ENCODE data around the gene ZSCAN30. TPM values are rescaled to one million over a fixed set of nuclear protein-coding genes. Genes with fewer than 3 reads are reported as not detected.

ZSCAN30 gene
- total RNA-seq = 10 to 100 TPM in 2 of 3 donors, 1 to 10 TPM in 1; 9.7 to 14.9 (median 14.3) TPM
- long read RNA-seq, donor 1, partial matches to known transcripts = 0 of 8 reads
- long read RNA-seq, donor 1, other reads (novel, unspliced or antisense) = 6 of 8 reads
- long read RNA-seq, donor 2, partial matches to known transcripts = 1 of 3 reads
- long read RNA-seq, donor 2, other reads (novel, unspliced or antisense) = 1 of 3 reads

DNA sequence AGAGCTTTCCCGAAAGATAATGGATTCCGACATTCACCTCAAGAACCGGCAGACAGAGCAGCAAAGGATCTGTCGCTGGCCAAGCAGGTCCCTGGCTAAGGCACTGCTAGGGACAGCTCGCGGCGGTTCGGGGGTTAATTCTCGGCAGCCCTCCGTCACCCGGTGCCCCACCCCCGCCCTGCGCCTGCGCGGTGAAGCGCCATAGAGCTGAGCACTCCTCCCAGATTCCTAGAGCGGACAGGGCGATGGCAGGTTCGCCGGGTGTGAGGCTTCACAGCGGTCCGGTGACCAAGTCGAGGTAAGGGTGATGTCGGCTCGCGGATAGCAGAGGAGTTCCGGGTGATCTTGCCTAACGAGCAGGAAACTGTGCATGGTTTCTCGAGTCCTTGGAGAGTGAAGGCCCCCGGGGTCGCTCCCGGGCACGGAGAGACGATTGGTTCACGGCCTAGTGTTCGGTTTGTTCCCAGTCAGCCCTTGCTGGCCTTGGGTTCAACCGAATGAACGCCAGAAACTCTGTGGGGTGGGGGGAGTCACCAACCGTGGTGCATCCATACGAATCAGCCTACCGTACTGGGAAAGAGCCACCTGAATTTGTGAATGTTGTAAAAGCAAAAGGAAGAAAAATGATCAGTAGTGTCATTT, at the start of gene ZSCAN30:
Gene ZSCAN30, minus strand, starts transcription at position 136 of the 642 bp plus-strand sequence. CDS start 25,877 bp downstream, outside the sequence.
- Histone ChIP-seq H3K4me1 (ENCODE audit: low read depth) (peaks cover 7% of the 10 kb centered on the region), H3K9me3 (no peaks in the 10 kb centered on the region), H3K36me3 (ENCODE audit: low read depth) (no peaks in the 10 kb centered on the region), H3K4me3 (peak within 1 kb of the TSS; percentile 50)
- TF ChIP-seq, protein P1, sequence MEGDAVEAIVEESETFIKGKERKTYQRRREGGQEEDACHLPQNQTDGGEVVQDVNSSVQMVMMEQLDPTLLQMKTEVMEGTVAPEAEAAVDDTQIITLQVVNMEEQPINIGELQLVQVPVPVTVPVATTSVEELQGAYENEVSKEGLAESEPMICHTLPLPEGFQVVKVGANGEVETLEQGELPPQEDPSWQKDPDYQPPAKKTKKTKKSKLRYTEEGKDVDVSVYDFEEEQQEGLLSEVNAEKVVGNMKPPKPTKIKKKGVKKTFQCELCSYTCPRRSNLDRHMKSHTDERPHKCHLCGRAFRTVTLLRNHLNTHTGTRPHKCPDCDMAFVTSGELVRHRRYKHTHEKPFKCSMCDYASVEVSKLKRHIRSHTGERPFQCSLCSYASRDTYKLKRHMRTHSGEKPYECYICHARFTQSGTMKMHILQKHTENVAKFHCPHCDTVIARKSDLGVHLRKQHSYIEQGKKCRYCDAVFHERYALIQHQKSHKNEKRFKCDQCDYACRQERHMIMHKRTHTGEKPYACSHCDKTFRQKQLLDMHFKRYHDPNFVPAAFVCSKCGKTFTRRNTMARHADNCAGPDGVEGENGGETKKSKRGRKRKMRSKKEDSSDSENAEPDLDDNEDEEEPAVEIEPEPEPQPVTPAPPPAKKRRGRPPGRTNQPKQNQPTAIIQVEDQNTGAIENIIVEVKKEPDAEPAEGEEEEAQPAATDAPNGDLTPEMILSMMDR (IDR thresholded peaks at IDR 0.05) = no peak
- intact Hi-C loops (cut with DNase I, micrococcal nuclease) = no loop called here
- DNase-seq (peak; percentile 97 to 99 (median 97)), ATAC-seq (peak; percentile 100)

DNA sequence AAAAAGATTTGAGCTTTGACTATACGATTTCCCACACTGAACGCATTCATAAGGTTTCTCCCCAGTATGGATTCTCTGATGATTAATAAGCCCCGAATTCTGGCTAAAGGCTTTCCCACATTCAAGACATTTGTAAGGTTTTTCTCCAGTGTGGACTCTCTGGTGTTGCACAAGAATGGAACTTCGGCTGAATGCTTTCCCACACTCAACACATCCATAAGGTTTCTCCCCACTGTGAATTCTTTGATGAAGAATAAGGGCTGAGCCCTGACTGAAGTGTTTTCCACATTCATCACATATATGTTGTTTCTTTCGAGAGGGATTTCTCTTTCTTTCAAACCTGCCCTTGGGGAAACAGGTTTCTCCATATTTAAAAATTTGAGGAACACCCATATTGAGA, 47.3 kb upstream of the ZSCAN30 start:
- ATAC-seq (no peak), DNase-seq (no peak)
- TF ChIP-seq, protein P1 (IDR thresholded peaks at IDR 0.05) = no peak
- H3K36me3 ChIP-seq (ENCODE audit: low read depth) = peaks cover 5% of the 10 kb centered on the region
- no peaks in the 10 kb centered on the region for H3K9me3 ChIP-seq
- intact Hi-C loops (cut with DNase I, micrococcal nuclease) = no loop called here
- H3K4me3 ChIP-seq = no peak overlapping the region
- H3K4me1 ChIP-seq (ENCODE audit: low read depth) = peaks cover 4% of the 10 kb centered on the region

DNA sequence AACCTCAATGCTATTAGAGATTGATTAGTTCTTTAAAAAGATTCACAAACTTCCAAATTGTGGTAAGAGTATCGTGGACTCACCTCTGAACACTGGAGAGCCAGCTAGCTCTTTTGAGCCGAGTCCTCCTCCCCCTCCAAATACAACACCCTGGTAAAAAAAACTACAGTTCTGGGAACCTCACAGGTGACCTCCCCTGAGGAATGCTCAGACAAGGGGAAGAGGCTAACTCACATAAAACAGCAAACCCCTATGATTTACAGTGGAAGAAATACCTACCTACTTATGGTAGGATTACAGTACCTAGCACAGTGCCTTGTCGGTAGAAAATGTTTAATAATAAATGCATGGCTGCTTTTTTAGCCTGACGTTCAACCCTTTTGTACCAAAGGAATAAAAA, 45.8 kb upstream of the ZSCAN30 start:
- ATAC-seq (no peak), DNase-seq (no peak)
- intact Hi-C loops (cut with DNase I, micrococcal nuclease) = no loop called here
- TF ChIP-seq, protein P1 (IDR thresholded peaks at IDR 0.05) = no peak
- Histone ChIP-seq H3K36me3 (ENCODE audit: low read depth) (peaks cover 5% of the 10 kb centered on the region), H3K9me3 (no peaks in the 10 kb centered on the region), H3K4me3 (no peak overlapping the region), H3K4me1 (ENCODE audit: low read depth) (no peaks in the 10 kb centered on the region)

DNA sequence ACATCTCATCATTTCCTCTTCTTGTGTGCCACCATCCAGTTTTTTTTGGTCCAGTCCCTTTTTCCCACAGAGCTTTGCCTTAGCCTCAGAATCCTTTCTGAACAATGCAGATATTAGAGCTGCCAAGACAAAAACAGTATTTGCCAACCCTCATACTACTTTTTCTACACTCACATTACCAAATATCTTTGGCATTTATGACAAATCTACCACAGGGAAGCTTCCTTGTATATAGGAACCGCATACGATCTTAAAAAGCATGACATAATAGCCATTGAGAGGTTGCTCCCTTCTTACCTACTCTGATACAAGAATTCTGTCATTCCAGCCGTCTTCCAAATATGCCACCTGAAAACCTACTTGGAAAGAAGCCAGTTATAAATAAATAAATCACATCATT, 44.8 kb upstream of the ZSCAN30 start:
- Histone ChIP-seq H3K4me3 (no peak overlapping the region), H3K9me3 (no peaks in the 10 kb centered on the region), H3K4me1 (ENCODE audit: low read depth) (no peaks in the 10 kb centered on the region), H3K36me3 (ENCODE audit: low read depth) (peaks cover 5% of the 10 kb centered on the region)
- TF ChIP-seq, protein P1 (IDR thresholded peaks at IDR 0.05) = no peak
- DNase-seq = no peak
- intact Hi-C loops (cut with DNase I, micrococcal nuclease) = no loop called here
- no peak for ATAC-seq

DNA sequence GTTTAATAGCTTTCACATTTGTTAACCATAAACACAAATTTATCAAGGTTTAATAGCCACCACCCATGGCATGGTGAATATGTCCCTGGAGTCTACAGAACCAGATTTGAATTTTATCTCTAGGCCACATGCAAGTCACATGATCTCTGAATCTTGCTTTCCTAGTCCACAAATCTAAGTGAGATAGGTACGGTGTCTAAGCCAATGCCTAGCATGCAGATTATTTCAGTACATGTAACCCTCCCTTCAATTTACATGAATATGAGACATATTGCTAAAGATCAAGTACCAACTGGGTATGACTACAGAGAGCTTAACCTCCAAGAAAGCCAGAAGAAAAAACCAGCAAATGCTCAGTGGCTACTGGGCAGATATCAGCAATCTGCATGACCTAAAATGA, 44.2 kb upstream of the ZSCAN30 start:
- no peaks in the 10 kb centered on the region for H3K9me3 ChIP-seq
- ATAC-seq (no peak), DNase-seq (no peak)
- peaks cover 5% of the 10 kb centered on the region for H3K36me3 ChIP-seq (ENCODE audit: low read depth)
- H3K4me3 ChIP-seq = no peak overlapping the region
- intact Hi-C loops (cut with DNase I, micrococcal nuclease) = no loop called here
- no peaks in the 10 kb centered on the region for H3K4me1 ChIP-seq (ENCODE audit: low read depth)
- TF ChIP-seq, protein P1 (IDR thresholded peaks at IDR 0.05) = no peak

All from mucosa of descending colon (tissue), 3 donors.